Common myeloid progenitor, CD34-positive (primary cell): Measurements from ENCODE around the gene POU2F1.

Source experiments
- CTCF ChIA-PET: fragments of 350-600 bp; sonication (Branson Sonifier 250); formaldehyde crosslinking; loops from one replicate; lab custom pipeline; 2021; ENCODE audit warnings: antibody characterized with exemption; lab: Charles Lee
- POLR2A ChIA-PET: fragments of 350-600 bp; sonication (Branson Sonifier 250); formaldehyde crosslinking; loops from one replicate; lab custom pipeline; 2021; ENCODE audit warnings: antibody characterized with exemption; lab: Charles Lee
- DNase-seq, 3 donors: peaks; one replicate each; pipeline versions ENCODE4 v3.0.0 to v3.0.0-alpha.2; 2013
- H3K27ac ChIP-seq, 2 experiments: 1 replicate in 1 of 2; 2 replicates in 1 of 2; pipeline ENCODE4 v1.7.0; 2013; ENCODE audit warnings: inconsistent platforms in 2 of 2, low read length in 2 of 2, mild to moderate bottlenecking in 2 of 2, low read depth in 1 of 2, moderate library complexity in 1 of 2; ENCODE audit not compliant: severe bottlenecking in 2 of 2, insufficient read depth in 1 of 2, poor library complexity in 1 of 2
- H3K27me3 ChIP-seq, 5 experiments: replicated peaks in 2 of 5; 1 replicate in 3 of 5; 2 replicates in 2 of 5; pipeline versions ENCODE4 v1.6.1 to v1.7.0; 2013; ENCODE audit warnings: low read length in 4 of 5, mild to moderate bottlenecking in 2 of 5, moderate library complexity in 2 of 5, inconsistent platforms in 1 of 5; ENCODE audit not compliant: insufficient read depth in 5 of 5, control insufficient read depth in 4 of 5
- H3K36me3 ChIP-seq, 4 experiments: 1 replicate in 2 of 4; 2 replicates in 2 of 4; pipeline versions ENCODE4 v1.6.1 to v1.7.0; 2013; ENCODE audit warnings: low read length in 3 of 4, control low read depth in 1 of 4, mild to moderate bottlenecking in 1 of 4; ENCODE audit not compliant: control insufficient read depth in 4 of 4, insufficient read depth in 4 of 4
- H3K4me1 ChIP-seq, 4 experiments: 1 replicate in 3 of 4; 2 replicates in 1 of 4; pipeline versions ENCODE4 v1.6.1 to v1.7.1; 2013; ENCODE audit warnings: low read length in 3 of 4, mild to moderate bottlenecking in 3 of 4, control low read depth in 1 of 4, inconsistent platforms in 1 of 4, moderate library complexity in 1 of 4; ENCODE audit not compliant: control insufficient read depth in 4 of 4, insufficient read depth in 4 of 4; ENCODE audit errors: control extremely low read depth in 1 of 4
- H3K4me3 ChIP-seq, 7 experiments: 1 replicate in 4 of 7; 2 replicates in 3 of 7; pipeline versions ENCODE4 v1.5.1 to v1.7.0; 2013; ENCODE audit warnings: mild to moderate bottlenecking in 7 of 7, low read length in 6 of 7, moderate library complexity in 6 of 7, inconsistent platforms in 2 of 7, low read depth in 2 of 7, control low read depth in 1 of 7; ENCODE audit not compliant: insufficient read depth in 4 of 7, control insufficient read depth in 1 of 7; ENCODE audit errors: extremely low read depth in 1 of 7
- H3K9me3 ChIP-seq, 5 experiments: 1 replicate in 4 of 5; 2 replicates in 1 of 5; pipeline versions ENCODE4 v1.6.1 to v1.7.1; 2013; ENCODE audit warnings: low read length in 4 of 5, mild to moderate bottlenecking in 2 of 5, inconsistent platforms in 1 of 5, low read depth in 1 of 5, moderate library complexity in 1 of 5; ENCODE audit not compliant: control insufficient read depth in 4 of 5, insufficient read depth in 2 of 5; ENCODE audit errors: control extremely low read depth in 1 of 5
- WGBS: methylation state at CpG from one replicate; pipeline ENCODE4 v1.1.5; 2013; ENCODE audit not compliant: insufficient coverage; 5-methylcytosine and 5-hydroxymethylcytosine counted together

The POU2F1 gene

DNA sequence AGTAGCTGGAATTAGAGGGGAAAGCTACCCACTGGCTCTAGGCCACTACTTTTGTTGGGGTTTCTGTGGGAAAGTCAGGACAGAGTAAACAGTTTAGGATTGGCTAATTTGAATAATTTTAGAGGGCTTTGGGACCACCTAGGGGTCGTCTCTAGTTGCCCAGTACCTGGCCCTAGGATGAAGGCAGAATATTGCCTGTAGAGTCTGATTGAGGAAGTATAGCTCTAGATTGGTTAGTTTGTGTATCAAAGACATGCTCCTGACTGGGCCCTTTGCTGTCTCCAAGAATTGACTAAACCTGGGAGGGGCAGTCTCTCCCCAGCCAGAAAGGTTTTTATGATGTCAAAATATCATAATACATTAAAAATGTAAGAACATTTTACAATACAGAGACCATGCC is 142.0 kb downstream of the POU2F1 start:
- Histone ChIP-seq H3K4me3 (no peak overlapping the region), H3K27me3 (no peaks in the 10 kb centered on the region), H3K4me1 (no peaks in the 10 kb centered on the region), H3K36me3 (peaks cover 0 to 9% (median 5%) of the 10 kb centered on the region in 4 experiments), H3K9me3 (peaks cover 0 to 2% (median 0%) of the 10 kb centered on the region in 5 experiments), H3K27ac (no peak overlapping the region)
- POLR2A ChIA-PET, result no interaction called here
- 100% methylated on average over 1 of the region's 1 CpG for WGBS
- no peak for DNase-seq
- CTCF ChIA-PET, result interaction anchor here (1.3 kb wide), 1 partner anchor 130 kb away, joined by 3 read pairs; no protein-coding TSS in a partner anchor

DNA sequence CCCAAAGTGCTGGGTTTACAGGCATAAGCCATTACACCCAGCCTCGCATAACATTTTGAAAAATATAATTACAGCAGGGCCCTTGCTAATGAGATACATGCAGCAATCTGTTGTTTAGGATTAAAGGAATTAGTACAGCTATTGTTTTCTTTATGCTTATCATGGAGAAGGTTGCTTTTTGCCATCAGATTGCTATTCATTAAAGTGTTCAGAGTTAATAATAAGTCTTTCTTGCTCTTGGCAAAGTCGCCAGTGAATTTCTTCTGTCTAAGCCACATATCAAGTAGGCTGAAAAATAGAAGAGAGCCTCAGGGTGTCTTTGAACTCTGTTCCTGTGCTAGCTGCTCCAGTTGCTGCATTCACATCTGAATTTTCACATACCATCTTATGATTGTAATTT is 144.1 kb downstream of the POU2F1 start:
- H3K36me3 ChIP-seq, result peaks cover 0 to 11% (median 7%) of the 10 kb centered on the region in 4 experiments
- no peaks in the 10 kb centered on the region for H3K27me3 ChIP-seq
- DNase-seq, result no peak
- no peaks in the 10 kb centered on the region for H3K9me3 ChIP-seq
- H3K27ac ChIP-seq, result no peak overlapping the region
- no peaks in the 10 kb centered on the region for H3K4me1 ChIP-seq
- no CpG with 5 or more reads among the region's 2 CpGs for WGBS
- H3K4me3 ChIP-seq, result no peak overlapping the region
- ChIA-PET POLR2A (no interaction called here), CTCF (interaction anchor here (0.7 to 2.0 kb wide), 3 partner anchors 96 to 143 kb away, joined by 3 to 4 read pairs (median 4); no protein-coding TSS in a partner anchor)

DNA sequence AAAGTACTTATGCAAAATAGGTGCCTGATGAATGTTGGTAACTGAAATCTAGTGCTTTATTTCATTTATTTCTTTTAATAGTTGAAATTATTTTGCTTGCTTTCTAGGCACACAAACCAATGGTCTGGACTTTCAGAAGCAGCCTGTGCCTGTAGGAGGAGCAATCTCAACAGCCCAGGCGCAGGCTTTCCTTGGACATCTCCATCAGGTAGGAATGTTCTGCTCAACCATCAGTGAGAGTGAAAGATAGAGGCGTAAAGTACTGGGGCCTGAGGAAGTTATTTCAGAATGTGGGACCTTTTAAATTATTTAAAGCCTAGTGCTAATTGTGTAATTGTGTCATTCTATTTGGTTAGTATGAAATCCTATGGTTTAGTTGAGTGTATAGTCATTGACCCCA is 144.7 kb downstream of the POU2F1 start:
- WGBS, result 100% methylated on average over 2 of the region's 2 CpGs

DNA sequence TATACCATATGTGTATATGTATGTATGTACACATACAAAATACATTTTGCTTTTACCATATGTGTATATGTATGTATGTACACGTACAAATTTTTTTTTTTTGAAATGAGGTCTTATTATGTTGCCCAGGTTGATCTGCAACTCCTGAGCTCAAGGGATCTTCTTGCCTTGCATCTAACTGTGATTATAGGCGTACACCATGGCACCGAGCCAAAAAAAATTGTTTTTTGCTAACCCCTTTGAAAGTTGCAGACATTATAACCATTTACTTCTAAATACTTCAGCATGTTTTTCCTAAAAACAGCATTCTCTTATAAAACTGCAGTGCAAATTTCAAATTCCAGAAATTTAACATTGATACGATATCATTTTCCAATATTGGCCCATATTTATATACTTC is 147.0 kb downstream of the POU2F1 start:
- DNase-seq, result no peak
- Histone ChIP-seq H3K9me3 (no peaks in the 10 kb centered on the region), H3K4me1 (no peaks in the 10 kb centered on the region), H3K36me3 (peaks cover 8 to 21% (median 10%) of the 10 kb centered on the region in 4 experiments), H3K27ac (no peak overlapping the region), H3K27me3 (no peaks in the 10 kb centered on the region), H3K4me3 (no peak overlapping the region)
- CTCF ChIA-PET, result interaction anchor here (0.7 to 1.9 kb wide), 4 partner anchors 16 to 109 kb away, joined by 3 to 6 read pairs (median 4); no protein-coding TSS in a partner anchor
- WGBS, result 91% methylated on average over 4 of the region's 4 CpGs
- POLR2A ChIA-PET, result no interaction called here

More for the DNA sequence above, 144.7 kb downstream of the POU2F1 start:
- ChIA-PET POLR2A (no interaction called here), CTCF (interaction anchor here (0.7 to 2.0 kb wide), 3 partner anchors 44 to 143 kb away, joined by 3 to 4 read pairs (median 3); no protein-coding TSS in a partner anchor)
- H3K27me3 ChIP-seq, result no peaks in the 10 kb centered on the region
- H3K27ac ChIP-seq, result no peak overlapping the region
- no peaks in the 10 kb centered on the region for H3K9me3 ChIP-seq
- H3K36me3 ChIP-seq, result peaks cover 0 to 11% (median 7%) of the 10 kb centered on the region in 4 experiments
- no peak overlapping the region for H3K4me3 ChIP-seq
- DNase-seq, result no peak
- no peaks in the 10 kb centered on the region for H3K4me1 ChIP-seq

DNA sequence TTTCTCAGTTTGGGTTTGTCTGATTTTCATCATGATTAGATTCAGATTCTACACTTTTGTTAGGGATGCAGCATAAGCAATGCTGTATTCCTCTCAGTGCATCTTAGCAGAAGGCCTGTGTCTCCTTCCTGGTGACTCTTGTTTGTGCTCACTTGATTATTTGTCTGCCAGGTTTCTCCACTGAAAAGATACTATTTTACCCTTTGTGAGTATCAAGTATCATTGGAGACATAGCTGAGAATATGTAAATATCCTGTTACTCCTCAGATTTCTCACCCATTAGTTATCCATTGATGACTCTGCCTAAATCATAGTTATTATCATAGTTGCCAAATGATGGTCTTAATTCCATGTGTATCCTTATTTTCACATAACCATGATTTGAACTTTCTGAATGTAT is 148.5 kb downstream of the POU2F1 start:
- no peak overlapping the region for H3K4me3 ChIP-seq
- DNase-seq, result no peak
- no peak overlapping the region for H3K27ac ChIP-seq
- H3K4me1 ChIP-seq, result no peaks in the 10 kb centered on the region
- no peaks in the 10 kb centered on the region for H3K27me3 ChIP-seq
- POLR2A ChIA-PET, result no interaction called here
- H3K36me3 ChIP-seq, result peaks cover 8 to 21% (median 12%) of the 10 kb centered on the region in 4 experiments
- no peaks in the 10 kb centered on the region for H3K9me3 ChIP-seq
- CTCF ChIA-PET, result interaction anchor here (0.8 to 1.5 kb wide), 2 partner anchors 13 to 72 kb away, joined by 3 to 4 read pairs; no protein-coding TSS in a partner anchor

DNA sequence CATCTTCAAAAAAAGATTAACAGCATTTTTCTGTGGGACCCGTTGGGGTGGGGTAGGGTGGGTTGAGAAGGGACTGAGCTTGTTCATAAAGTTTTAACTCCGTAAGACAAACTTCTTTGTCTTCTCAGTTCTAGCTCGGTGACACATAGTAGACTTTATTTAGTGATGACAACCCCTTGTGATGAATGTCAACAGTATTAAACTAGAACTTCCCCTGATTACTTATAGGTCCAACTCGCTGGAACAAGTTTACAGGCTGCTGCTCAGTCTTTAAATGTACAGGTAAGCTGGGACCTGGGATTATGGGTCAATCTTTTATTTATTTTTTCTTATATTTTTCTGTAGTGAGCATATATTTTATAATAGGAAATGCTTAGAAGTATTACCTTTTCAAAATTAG is 149.2 kb downstream of the POU2F1 start:
- POLR2A ChIA-PET, result no interaction called here
- Histone ChIP-seq H3K4me1 (no peaks in the 10 kb centered on the region), H3K27ac (no peak overlapping the region), H3K4me3 (no peak overlapping the region), H3K9me3 (no peaks in the 10 kb centered on the region), H3K27me3 (no peaks in the 10 kb centered on the region), H3K36me3 (peaks cover 8 to 21% (median 14%) of the 10 kb centered on the region in 4 experiments)
- 80% methylated on average over 1 of the region's 4 CpGs for WGBS
- CTCF ChIA-PET, result interaction anchor here (0.8 to 1.5 kb wide), 2 partner anchors 12 to 71 kb away, joined by 3 to 4 read pairs; no protein-coding TSS in a partner anchor
- no peak for DNase-seq

DNA sequence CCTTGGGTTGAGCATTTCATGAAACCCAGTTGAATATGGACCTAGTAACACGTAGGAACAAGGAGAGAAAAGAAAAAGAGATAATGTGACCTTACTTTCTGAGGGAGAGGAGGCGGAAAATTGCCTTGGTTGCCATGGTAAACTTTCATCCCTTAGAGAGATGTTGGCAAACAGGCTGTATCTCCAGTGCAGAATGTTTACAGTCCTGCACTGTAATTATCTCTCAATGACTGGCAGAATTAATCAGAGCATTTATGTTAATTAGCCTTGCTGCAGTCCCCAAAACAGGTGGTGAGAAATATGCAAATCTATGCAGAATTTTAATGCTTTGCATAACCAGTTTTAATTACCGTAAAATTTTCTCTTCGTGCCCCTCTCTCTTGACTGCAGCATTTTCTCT is 150.3 kb downstream of the POU2F1 start:
- POLR2A ChIA-PET, result no interaction called here
- no peak for DNase-seq
- no peaks in the 10 kb centered on the region for H3K4me1 ChIP-seq
- H3K36me3 ChIP-seq, result peaks cover 8 to 21% (median 16%) of the 10 kb centered on the region in 4 experiments
- no peak overlapping the region for H3K4me3 ChIP-seq
- H3K27ac ChIP-seq, result no peak overlapping the region
- 98% methylated on average over 4 of the region's 4 CpGs for WGBS
- CTCF ChIA-PET, result no interaction called here
- no peaks in the 10 kb centered on the region for H3K27me3 ChIP-seq
- no peaks in the 10 kb centered on the region for H3K9me3 ChIP-seq
